CD14-positive monocyte (primary cell): ENCODE measurements around the gene FRMPD4. TPM values are rescaled to one million over a fixed set of nuclear protein-coding genes. Genes with fewer than 3 reads are reported as not detected.

Experiments
- DNase-seq, 3 donors: peaks; one replicate each; pipeline ENCODE4 v3.0.0-alpha.2; 2011 to 2022
- H2AFZ ChIP-seq: 2 replicates; pipeline ENCODE4 v1.6.0; 2012; ENCODE audit warnings: mild to moderate bottlenecking, low read depth, low read length, inconsistent platforms; ENCODE audit not compliant: insufficient read depth, poor library complexity, severe bottlenecking
- H3K27ac ChIP-seq, 2 donors: 1 replicate in 1 of 2; 2 replicates in 1 of 2; pipeline ENCODE4 v1.5.1; 2012 to 2013; ENCODE audit warnings: low read length in 2 of 2, control low read depth in 1 of 2, inconsistent platforms in 1 of 2, low read depth in 1 of 2, mild to moderate bottlenecking in 1 of 2
- H3K27me3 ChIP-seq, 2 donors: one replicate each; pipeline versions ENCODE4 v1.6.0 to v1.6.1; 2011 to 2013; ENCODE audit warnings: low read length in 2 of 2; ENCODE audit not compliant: control insufficient read depth in 2 of 2, insufficient read depth in 2 of 2
- H3K36me3 ChIP-seq, 2 donors: replicated peaks in 1 of 2; 1 replicate in 1 of 2; 2 replicates in 1 of 2; pipeline versions ENCODE4 v1.5.1 to v1.6.1; 2012 to 2013; ENCODE audit warnings: low read length in 2 of 2, control low read depth in 1 of 2, inconsistent platforms in 1 of 2, mild to moderate bottlenecking in 1 of 2; ENCODE audit not compliant: insufficient read depth in 2 of 2, control insufficient read depth in 1 of 2
- H3K4me1 ChIP-seq, 2 donors: 1 replicate in 1 of 2; 2 replicates in 1 of 2; pipeline versions ENCODE4 v1.5.1 to v1.6.1; 2012 to 2013; ENCODE audit warnings: low read length in 2 of 2, control low read depth in 1 of 2, inconsistent platforms in 1 of 2, mild to moderate bottlenecking in 1 of 2, moderate library complexity in 1 of 2; ENCODE audit not compliant: insufficient read depth in 2 of 2, control insufficient read depth in 1 of 2
- H3K4me2 ChIP-seq: replicated peaks from 2 replicates; pipeline ENCODE3; 2012; ENCODE audit warnings: low read length, moderate library complexity, mild to moderate bottlenecking; ENCODE audit not compliant: poor library complexity, severe bottlenecking; ENCODE audit errors: extremely low read depth
- H3K4me3 ChIP-seq, 3 experiments: fragments of 200-600 bp in 1 of 3; sonication (generic) in 1 of 3; replicated peaks in 1 of 3; 1 replicate in 2 of 3; 2 replicates in 1 of 3; pipeline ENCODE4 v1.5.1; 2011 to 2013; ENCODE audit warnings: low read length in 3 of 3, mild to moderate bottlenecking in 3 of 3, control low read depth in 2 of 3, low read depth in 2 of 3, inconsistent platforms in 1 of 3, moderate library complexity in 1 of 3
- H3K79me2 ChIP-seq: 2 replicates; pipeline ENCODE4 v1.6.0; 2012; ENCODE audit warnings: mild to moderate bottlenecking, control low read depth, inconsistent platforms, low read length, moderate library complexity; ENCODE audit not compliant: insufficient read depth
- H3K9ac ChIP-seq: 2 replicates; pipeline ENCODE4 v1.6.0; 2017; ENCODE audit warnings: low read length, mild to moderate bottlenecking; ENCODE audit not compliant: insufficient read depth, poor library complexity, severe bottlenecking
- H3K9me3 ChIP-seq, 2 donors: replicated peaks in 1 of 2; 1 replicate in 1 of 2; 2 replicates in 1 of 2; pipeline versions ENCODE4 v1.5.1 to v1.6.1; 2012 to 2013; ENCODE audit warnings: low read length in 2 of 2, control low read depth in 1 of 2; ENCODE audit not compliant: control insufficient read depth in 1 of 2, insufficient read depth in 1 of 2
- H4K20me1 ChIP-seq: 2 replicates; pipeline ENCODE4 v1.6.0; 2012; ENCODE audit warnings: mild to moderate bottlenecking, low read length, control low read depth, moderate library complexity; ENCODE audit not compliant: insufficient read depth
- H3K27ac Mint-ChIP-seq, 7 donors: one replicate each; pipeline ENCODE4 v1.8.0; 2020; ENCODE audit warnings: mild to moderate bottlenecking in 7 of 7, mixed read lengths in 7 of 7, moderate library complexity in 6 of 7, inconsistent platforms in 2 of 7
- H3K27me3 Mint-ChIP-seq, 3 donors: one replicate each; pipeline ENCODE4 v1.8.0; 2021 to 2022; ENCODE audit warnings: low read depth in 3 of 3, mild to moderate bottlenecking in 3 of 3, mixed read lengths in 3 of 3, moderate library complexity in 3 of 3, inconsistent platforms in 1 of 3
- H3K36me3 Mint-ChIP-seq, 2 donors: one replicate each; pipeline ENCODE4 v1.8.0; 2020; ENCODE audit warnings: mixed read lengths in 2 of 2, inconsistent platforms in 1 of 2, mild to moderate bottlenecking in 1 of 2
- H3K4me1 Mint-ChIP-seq: one replicate; pipeline ENCODE4 v1.8.0; 2020; ENCODE audit warnings: mild to moderate bottlenecking, mixed read lengths
- H3K4me3 Mint-ChIP-seq, 2 donors: one replicate each; pipeline ENCODE4 v1.8.0; 2020; ENCODE audit warnings: mild to moderate bottlenecking in 2 of 2, mixed read lengths in 2 of 2, moderate library complexity in 1 of 2
- H3K9me3 Mint-ChIP-seq, 7 donors: one replicate each; pipeline ENCODE4 v1.8.0; 2020 to 2022; ENCODE audit warnings: mixed read lengths in 7 of 7, mild to moderate bottlenecking in 6 of 7, moderate library complexity in 6 of 7, inconsistent platforms in 2 of 7
- WGBS: methylation state at CpG from one replicate; pipeline ENCODE4 v1.1.5; 2013; ENCODE audit warnings: missing lambda C conversion rate; ENCODE audit not compliant: insufficient coverage; 5-methylcytosine and 5-hydroxymethylcytosine counted together
- intact Hi-C, 2 donors: fragments of 100-400 bp; cut with micrococcal nuclease; formaldehyde crosslinking; loops; one replicate each; pipeline versions ENCODE4 v1.15.0 to v1.15.1; 2023
- polyA plus RNA-seq, 3 donors: library from polyadenylated mRNA; depleted of rRNA in 1 of 3; unstranded in 2 of 3; stranded (reverse) in 1 of 3; fragments of 300-500 nt in 2 of 3; fragments of >200 nt in 1 of 3; fragmentation: Illumina TruSeq in 2 of 3; gene quantifications; 1 replicate in 2 of 3; 2 replicates in 1 of 3; pipeline ENCODE4 v1.2.3, GENCODE V29; 2012 to 2021
- TF ChIP-seq, protein P1 (sequence below): fragments of 200-600 bp; IDR thresholded peaks from one replicate; pipeline ENCODE4 v1.8.0; 2022; ENCODE audit warnings: antibody characterized with exemption, mild to moderate bottlenecking

Gene FRMPD4
- polyA plus RNA-seq, 3 donors: not detected

- Mint-ChIP-seq H3K36me3 (no peaks in the 10 kb centered on the region), H3K4me3 (no peak overlapping the region), H3K4me1 (no peaks in the 10 kb centered on the region), H3K27me3 (peaks cover 0 to 1% (median 0%) of the 10 kb centered on the region in 3 donors), H3K27ac (no peak overlapping the region), H3K9me3 (peaks cover 0 to 2% (median 0%) of the 10 kb centered on the region in 7 donors)
- TF ChIP-seq, protein P1, sequence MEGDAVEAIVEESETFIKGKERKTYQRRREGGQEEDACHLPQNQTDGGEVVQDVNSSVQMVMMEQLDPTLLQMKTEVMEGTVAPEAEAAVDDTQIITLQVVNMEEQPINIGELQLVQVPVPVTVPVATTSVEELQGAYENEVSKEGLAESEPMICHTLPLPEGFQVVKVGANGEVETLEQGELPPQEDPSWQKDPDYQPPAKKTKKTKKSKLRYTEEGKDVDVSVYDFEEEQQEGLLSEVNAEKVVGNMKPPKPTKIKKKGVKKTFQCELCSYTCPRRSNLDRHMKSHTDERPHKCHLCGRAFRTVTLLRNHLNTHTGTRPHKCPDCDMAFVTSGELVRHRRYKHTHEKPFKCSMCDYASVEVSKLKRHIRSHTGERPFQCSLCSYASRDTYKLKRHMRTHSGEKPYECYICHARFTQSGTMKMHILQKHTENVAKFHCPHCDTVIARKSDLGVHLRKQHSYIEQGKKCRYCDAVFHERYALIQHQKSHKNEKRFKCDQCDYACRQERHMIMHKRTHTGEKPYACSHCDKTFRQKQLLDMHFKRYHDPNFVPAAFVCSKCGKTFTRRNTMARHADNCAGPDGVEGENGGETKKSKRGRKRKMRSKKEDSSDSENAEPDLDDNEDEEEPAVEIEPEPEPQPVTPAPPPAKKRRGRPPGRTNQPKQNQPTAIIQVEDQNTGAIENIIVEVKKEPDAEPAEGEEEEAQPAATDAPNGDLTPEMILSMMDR: no peak
- Histone ChIP-seq H3K4me2 (no peak overlapping the region), H3K4me1 (no peaks in the 10 kb centered on the region), H3K9ac (no peak overlapping the region), H3K4me3 (no peak overlapping the region), H3K27ac (no peak overlapping the region), H3K27me3 (no peaks in the 10 kb centered on the region), H3K36me3 (no peaks in the 10 kb centered on the region), H4K20me1 (no peaks in the 10 kb centered on the region), H2AFZ (no peak overlapping the region), H3K9me3 (no peaks in the 10 kb centered on the region), H3K79me2 (no peaks in the 10 kb centered on the region)
- WGBS: no CpG with 5 or more reads among the region's 3 CpGs
- intact Hi-C loops: no loop called here
- no peak for DNase-seq
Measured at GRCh38 chrX:12118134-12118533, 20.1 kb upstream of the FRMPD4 start.

DNA sequence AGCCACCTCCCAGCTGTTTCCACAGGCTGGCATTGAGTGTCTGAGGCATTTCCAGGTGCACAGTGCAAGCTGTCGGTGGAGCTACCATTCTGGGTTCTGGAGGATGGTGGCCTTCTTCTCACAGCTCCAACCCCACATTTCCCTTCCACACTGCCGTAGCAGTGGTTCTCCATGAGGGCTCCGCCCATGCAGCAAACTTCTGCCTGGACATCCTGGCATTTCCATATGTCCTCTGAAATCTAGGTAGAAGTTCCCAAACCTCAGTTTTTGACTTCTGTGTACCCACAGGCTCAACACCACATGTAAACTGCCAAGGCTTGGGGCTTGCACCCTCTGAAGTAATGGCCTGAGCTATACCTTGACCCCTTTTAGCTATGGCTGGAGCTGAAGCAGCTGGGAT is 10.3 kb upstream of the FRMPD4 start:
- no peak for DNase-seq
- H2AFZ ChIP-seq: no peak overlapping the region
- no peak overlapping the region for H3K9ac ChIP-seq
- no peaks in the 10 kb centered on the region for H3K36me3 Mint-ChIP-seq
- no peak overlapping the region for H3K4me3 ChIP-seq
- H3K9me3 ChIP-seq: peaks cover 8 to 29% of the 10 kb centered on the region in 2 donors
- peaks cover 4 to 29% (median 13%) of the 10 kb centered on the region in 7 donors for H3K9me3 Mint-ChIP-seq
- no peak overlapping the region for H3K27ac Mint-ChIP-seq
- H3K27me3 Mint-ChIP-seq: no peaks in the 10 kb centered on the region
- H4K20me1 ChIP-seq: no peaks in the 10 kb centered on the region
- H3K4me1 ChIP-seq: no peaks in the 10 kb centered on the region
- H3K79me2 ChIP-seq: no peaks in the 10 kb centered on the region
- no peak overlapping the region for H3K27ac ChIP-seq
- no peak overlapping the region for H3K4me3 Mint-ChIP-seq
- TF ChIP-seq, protein P1: no peak
- H3K27me3 ChIP-seq: no peaks in the 10 kb centered on the region
- no peaks in the 10 kb centered on the region for H3K4me1 Mint-ChIP-seq
- WGBS: 83% methylated on average over 2 of the region's 3 CpGs
- H3K4me2 ChIP-seq: no peak overlapping the region
- no peaks in the 10 kb centered on the region for H3K36me3 ChIP-seq
- intact Hi-C loops: no loop called here
